Immature natural killer cell (primary cell): ENCODE results near the gene GRWD1. TPM values are rescaled to one million over a fixed set of nuclear protein-coding genes. Genes with fewer than 3 reads are reported as not detected.

Experiments
- DNase-seq, 3 donors: peaks; one replicate each; pipeline ENCODE4 v3.0.0; 2022; ENCODE audit warnings: mixed read lengths in 1 of 3
- H3K27ac Mint-ChIP-seq, 6 donors: one replicate each; pipeline ENCODE4 v1.8.0; 2020; ENCODE audit warnings: mixed read lengths in 6 of 6, mild to moderate bottlenecking in 5 of 6, inconsistent platforms in 4 of 6, moderate library complexity in 3 of 6
- H3K27me3 Mint-ChIP-seq, 3 donors: one replicate each; pipeline ENCODE4 v1.8.0; 2020 to 2021; ENCODE audit warnings: low read depth in 3 of 3, mild to moderate bottlenecking in 3 of 3, mixed read lengths in 3 of 3, moderate library complexity in 3 of 3, inconsistent platforms in 1 of 3
- H3K36me3 Mint-ChIP-seq, 3 donors: one replicate each; pipeline ENCODE4 v1.8.0; 2020; ENCODE audit warnings: mixed read lengths in 3 of 3, inconsistent platforms in 2 of 3, mild to moderate bottlenecking in 2 of 3
- H3K4me1 Mint-ChIP-seq, 2 donors: one replicate each; pipeline ENCODE4 v1.8.0; 2020; ENCODE audit warnings: inconsistent platforms in 2 of 2, mild to moderate bottlenecking in 2 of 2, mixed read lengths in 2 of 2, moderate library complexity in 1 of 2
- H3K4me3 Mint-ChIP-seq, 5 donors: one replicate each; pipeline ENCODE4 v1.8.0; 2020; ENCODE audit warnings: mild to moderate bottlenecking in 5 of 5, mixed read lengths in 5 of 5, inconsistent platforms in 3 of 5, moderate library complexity in 3 of 5
- H3K9me3 Mint-ChIP-seq, 6 donors: one replicate each; pipeline ENCODE4 v1.8.0; 2020; ENCODE audit warnings: mild to moderate bottlenecking in 6 of 6, mixed read lengths in 6 of 6, inconsistent platforms in 4 of 6, moderate library complexity in 3 of 6
- polyA plus RNA-seq, 3 donors: library from polyadenylated mRNA; unstranded; fragments of 300-500 nt; fragmentation: Illumina TruSeq; gene quantifications; one replicate each; pipeline ENCODE4 v1.2.3, GENCODE V29; 2021

GRWD1 gene
- polyA plus RNA-seq, 3 donors from 2014 or later, result 32.3 to 42.4 (median 34.6) TPM

- Mint-ChIP-seq H3K27ac (peak overlapping the region in 1 of 6 donors; percentile 71), H3K27me3 (peaks cover 20 to 36% (median 23%) of the 10 kb centered on the region in 3 donors)
These were observed 3.4 kb upstream of the GRWD1 start for GRCh38 chr19:48442116-48443035.

DNA sequence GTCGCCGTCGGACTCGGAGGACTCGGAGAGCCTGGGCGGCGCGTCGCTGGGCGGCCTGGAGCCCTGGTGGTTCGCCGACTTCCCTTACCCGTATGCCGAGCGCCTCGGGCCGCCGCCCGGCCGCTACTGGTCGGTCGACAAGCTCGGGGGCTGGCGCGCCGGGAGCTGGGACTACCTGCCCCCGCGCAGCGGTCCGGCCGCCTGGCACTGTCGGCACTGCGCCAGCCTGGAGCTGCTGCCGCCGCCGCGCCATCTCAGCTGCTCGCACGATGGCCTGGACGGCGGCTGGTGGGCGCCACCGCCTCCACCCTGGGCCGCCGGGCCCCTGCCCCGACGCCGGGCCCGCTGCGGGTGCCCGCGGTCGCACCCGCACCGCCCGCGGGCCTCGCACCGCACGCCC lies 2.5 kb upstream of the GRWD1 start:
- H3K9me3 Mint-ChIP-seq, result no peaks in the 10 kb centered on the region
- no peak overlapping the region for H3K4me3 Mint-ChIP-seq
- peak in 1 of 3 donors; percentile 22 for DNase-seq
- peaks cover 20 to 34% (median 23%) of the 10 kb centered on the region in 3 donors for H3K27me3 Mint-ChIP-seq
- no peak overlapping the region for H3K27ac Mint-ChIP-seq
- H3K4me1 Mint-ChIP-seq, result peaks cover 24 to 35% of the 10 kb centered on the region in 2 donors
- H3K36me3 Mint-ChIP-seq, result peaks cover 6 to 12% (median 8%) of the 10 kb centered on the region in 3 donors

More at GRCh38 chr19:48442116-48443035, 3.4 kb upstream of the GRWD1 start:
- Mint-ChIP-seq H3K4me3 (peak overlapping the region in 4 of 5 donors; percentile 17 to 61 (median 44)), H3K36me3 (peaks cover 0 to 4% (median 3%) of the 10 kb centered on the region in 3 donors), H3K9me3 (no peaks in the 10 kb centered on the region), H3K4me1 (peaks cover 24 to 26% of the 10 kb centered on the region in 2 donors)
- DNase-seq, result no peak

DNA sequence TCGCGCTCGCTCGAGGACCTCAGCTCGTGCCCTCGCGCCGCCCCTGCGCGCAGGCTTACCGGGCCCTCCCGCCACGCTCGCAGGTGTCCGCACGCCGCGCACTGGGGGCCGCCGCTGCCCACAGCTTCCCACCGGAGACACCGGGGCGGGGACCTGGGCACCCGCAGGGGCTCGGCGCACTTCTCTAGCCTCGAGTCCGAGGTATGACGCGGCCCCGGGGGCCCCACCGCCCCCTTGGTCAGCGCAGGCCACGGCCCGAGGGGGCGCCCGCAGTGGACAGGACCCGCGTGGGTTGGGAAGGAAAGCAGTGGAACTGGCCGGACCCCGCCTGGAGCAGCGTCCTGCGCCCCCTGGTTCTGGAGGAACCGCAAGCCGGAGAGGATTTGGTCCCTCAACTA lies 2.1 kb upstream of the GRWD1 start:
- H3K36me3 Mint-ChIP-seq, result peaks cover 10 to 17% (median 13%) of the 10 kb centered on the region in 3 donors
- no peak overlapping the region for H3K27ac Mint-ChIP-seq
- peaks cover 26 to 39% of the 10 kb centered on the region in 2 donors for H3K4me1 Mint-ChIP-seq
- no peaks in the 10 kb centered on the region for H3K9me3 Mint-ChIP-seq
- peak overlapping the region in 1 of 5 donors; percentile 14 for H3K4me3 Mint-ChIP-seq
- peak in 2 of 3 donors; percentile 8 to 15 for DNase-seq
- peaks cover 20 to 34% (median 23%) of the 10 kb centered on the region in 3 donors for H3K27me3 Mint-ChIP-seq

- Mint-ChIP-seq H3K27ac (peak overlapping the region in 5 of 6 donors; percentile 7 to 100 (median 95)), H3K4me3 (peak overlapping the region; percentile 97 to 100 (median 99)), H3K27me3 (peaks cover 20 to 31% (median 23%) of the 10 kb centered on the region in 3 donors), H3K9me3 (no peaks in the 10 kb centered on the region), H3K36me3 (peaks cover 13 to 21% (median 16%) of the 10 kb centered on the region in 3 donors), H3K4me1 (peaks cover 29 to 41% of the 10 kb centered on the region in 2 donors)
- DNase-seq, result no peak
These were observed 1.5 kb upstream of the GRWD1 start for GRCh38 chr19:48444129-48444935.

- peaks cover 17 to 31% (median 23%) of the 10 kb centered on the region in 3 donors for H3K27me3 Mint-ChIP-seq
- no peak for DNase-seq
- peak overlapping the region; percentile 76 to 100 (median 98) for H3K27ac Mint-ChIP-seq
- peak overlapping the region; percentile 97 to 100 (median 99) for H3K4me3 Mint-ChIP-seq
- H3K9me3 Mint-ChIP-seq, result no peaks in the 10 kb centered on the region
- H3K36me3 Mint-ChIP-seq, result peaks cover 13 to 23% (median 18%) of the 10 kb centered on the region in 3 donors
- peaks cover 29 to 41% of the 10 kb centered on the region in 2 donors for H3K4me1 Mint-ChIP-seq
These were observed 915 bp upstream of the GRWD1 start for GRCh38 chr19:48444936-48445200.

DNA sequence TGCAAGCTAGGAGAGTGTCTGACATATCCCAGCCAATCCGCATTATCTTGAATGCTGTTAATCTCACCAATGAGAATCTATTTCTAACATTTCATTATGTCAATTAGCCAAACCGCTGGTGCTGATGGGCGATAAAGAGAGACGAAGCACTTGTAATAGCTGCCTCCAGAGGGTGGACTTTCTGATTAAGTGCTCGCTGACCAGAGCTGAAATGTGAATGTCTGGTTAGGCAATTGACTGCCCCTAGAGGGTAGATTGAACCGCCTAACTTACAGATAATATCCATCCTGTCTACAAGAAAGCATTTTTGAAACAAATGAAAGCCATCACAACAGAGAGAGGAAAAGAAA lies 552 bp upstream of the GRWD1 start:
- Mint-ChIP-seq H3K4me1 (peaks cover 29 to 41% of the 10 kb centered on the region in 2 donors), H3K4me3 (peak overlapping the region; percentile 97 to 100 (median 99)), H3K36me3 (peaks cover 13 to 23% (median 18%) of the 10 kb centered on the region in 3 donors), H3K27me3 (peaks cover 17 to 31% (median 23%) of the 10 kb centered on the region in 3 donors), H3K27ac (peak overlapping the region; percentile 95 to 100 (median 99)), H3K9me3 (no peaks in the 10 kb centered on the region)
- DNase-seq, result no peak

DNA sequence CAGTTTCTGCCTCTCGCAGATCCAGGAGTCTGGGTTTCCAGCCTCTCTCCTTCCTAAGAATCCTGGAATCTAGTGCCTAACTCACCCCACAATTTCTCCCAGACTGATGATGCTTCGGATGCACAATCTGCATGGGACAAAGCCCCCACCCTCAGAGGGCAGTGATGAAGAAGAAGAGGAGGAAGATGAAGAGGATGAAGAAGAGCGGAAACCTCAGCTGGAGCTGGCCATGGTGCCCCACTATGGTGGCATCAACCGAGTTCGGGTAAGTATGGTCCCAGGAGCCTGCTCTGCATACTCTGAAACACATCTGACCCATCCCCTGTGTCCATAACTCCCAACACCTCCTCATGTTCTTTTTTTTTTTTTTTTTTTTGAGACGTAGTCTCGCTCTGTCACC lies 796 bp downstream of the GRWD1 start:
- Mint-ChIP-seq H3K4me3 (peak overlapping the region; percentile 97 to 100 (median 99)), H3K9me3 (no peaks in the 10 kb centered on the region), H3K27ac (peak overlapping the region; percentile 30 to 99 (median 96)), H3K4me1 (peaks cover 31 to 41% of the 10 kb centered on the region in 2 donors), H3K27me3 (peaks cover 10 to 20% (median 16%) of the 10 kb centered on the region in 3 donors), H3K36me3 (peaks cover 15 to 29% (median 16%) of the 10 kb centered on the region in 3 donors)
- DNase-seq, result no peak

DNA sequence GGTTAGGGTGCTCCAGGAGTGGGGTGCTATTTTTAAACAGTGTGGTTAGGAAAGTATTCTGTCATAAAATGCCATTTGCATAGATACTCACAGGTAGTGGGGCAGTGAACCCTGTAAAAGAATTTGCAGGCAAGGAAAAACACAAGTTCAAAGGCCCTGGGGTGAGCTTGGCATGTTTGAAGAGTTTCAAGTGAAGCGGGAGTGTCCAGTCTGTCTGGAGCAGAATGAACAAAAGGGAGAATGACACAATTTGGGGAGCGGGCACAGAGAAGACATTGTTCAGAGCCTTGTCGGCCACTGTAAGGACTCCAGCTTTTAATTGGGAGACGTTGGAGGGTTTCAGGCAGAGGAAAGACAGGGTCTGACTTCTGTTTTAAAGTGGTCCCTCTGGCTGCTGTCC lies 2.8 kb downstream of the GRWD1 start:
- peaks cover 15 to 38% (median 16%) of the 10 kb centered on the region in 3 donors for H3K36me3 Mint-ChIP-seq
- H3K27ac Mint-ChIP-seq, result peak overlapping the region in 2 of 6 donors; percentile 43
- H3K27me3 Mint-ChIP-seq, result peaks cover 10 to 16% (median 14%) of the 10 kb centered on the region in 3 donors
- DNase-seq, result no peak
- no peaks in the 10 kb centered on the region for H3K9me3 Mint-ChIP-seq
- H3K4me3 Mint-ChIP-seq, result no peak overlapping the region
- H3K4me1 Mint-ChIP-seq, result peaks cover 31 to 41% of the 10 kb centered on the region in 2 donors

- H3K27ac Mint-ChIP-seq, result no peak overlapping the region
- peaks cover 21 to 37% of the 10 kb centered on the region in 2 donors for H3K4me1 Mint-ChIP-seq
- no peak for DNase-seq
- H3K9me3 Mint-ChIP-seq, result no peaks in the 10 kb centered on the region
- H3K4me3 Mint-ChIP-seq, result no peak overlapping the region
- H3K36me3 Mint-ChIP-seq, result peaks cover 15 to 44% (median 23%) of the 10 kb centered on the region in 3 donors
- peaks cover 3 to 5% (median 4%) of the 10 kb centered on the region in 3 donors for H3K27me3 Mint-ChIP-seq
These were observed 4.7 kb downstream of the GRWD1 start for GRCh38 chr19:48450441-48450840.

GRCh38 chr19:48450863-48451262 lies 5.1 kb downstream of the GRWD1 start:
- Mint-ChIP-seq H3K4me1 (peaks cover 17 to 32% of the 10 kb centered on the region in 2 donors), H3K27me3 (peaks cover 0 to 2% (median 0%) of the 10 kb centered on the region in 3 donors), H3K27ac (no peak overlapping the region), H3K36me3 (peaks cover 15 to 41% (median 23%) of the 10 kb centered on the region in 3 donors), H3K4me3 (no peak overlapping the region), H3K9me3 (no peaks in the 10 kb centered on the region)
- no peak for DNase-seq

GRCh38 chr19:48451624-48452023 lies 5.8 kb downstream of the GRWD1 start:
- Mint-ChIP-seq H3K4me3 (no peak overlapping the region), H3K36me3 (peaks cover 15 to 41% (median 23%) of the 10 kb centered on the region in 3 donors), H3K4me1 (peaks cover 11 to 25% of the 10 kb centered on the region in 2 donors)

DNA sequence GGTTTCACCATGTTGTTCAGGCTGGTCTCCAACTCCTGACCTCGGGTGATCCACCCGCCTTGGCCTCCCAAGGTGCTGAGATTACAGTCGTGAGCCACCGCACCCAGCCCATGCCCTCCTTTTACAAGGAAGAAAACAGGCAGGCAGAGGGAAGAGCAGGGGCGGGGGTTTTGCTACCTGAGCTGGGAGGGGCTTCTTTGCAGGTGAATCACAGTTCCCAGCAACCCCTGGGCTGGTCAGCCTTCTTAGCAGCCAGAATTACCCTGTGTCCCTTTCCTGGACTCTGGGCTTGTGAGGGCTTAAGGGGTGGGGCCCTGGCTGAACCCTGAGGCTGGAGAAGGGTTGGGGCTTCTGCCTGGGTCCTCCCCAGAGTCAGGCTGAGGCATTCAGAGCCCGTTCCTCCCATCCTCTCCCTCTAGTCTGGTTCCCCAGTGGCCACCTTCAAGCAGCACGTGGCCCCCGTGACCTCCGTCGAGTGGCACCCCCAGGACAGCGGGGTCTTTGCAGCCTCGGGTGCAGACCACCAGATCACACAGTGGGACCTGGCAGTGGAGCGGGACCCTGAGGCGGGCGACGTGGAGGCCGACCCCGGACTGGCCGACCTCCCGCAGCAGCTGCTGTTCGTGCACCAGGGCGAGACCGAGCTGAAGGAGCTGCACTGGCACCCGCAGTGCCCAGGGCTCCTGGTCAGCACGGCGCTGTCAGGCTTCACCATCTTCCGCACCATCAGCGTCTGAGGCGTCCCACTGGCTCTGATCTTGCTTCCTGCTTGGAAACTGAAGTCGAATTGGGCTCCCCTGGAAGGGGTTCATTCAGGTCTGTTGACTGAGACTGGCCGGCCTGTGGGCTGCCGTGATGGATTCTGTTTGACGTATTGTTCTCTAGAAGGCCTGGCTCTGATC lies 6.8 kb downstream of the GRWD1 start:
- Mint-ChIP-seq H3K36me3 (peaks cover 14 to 38% (median 22%) of the 10 kb centered on the region in 3 donors), H3K27me3 (peaks cover 0 to 2% (median 0%) of the 10 kb centered on the region in 3 donors), H3K4me1 (peaks cover 10 to 22% of the 10 kb centered on the region in 2 donors), H3K27ac (no peak overlapping the region), H3K4me3 (no peak overlapping the region), H3K9me3 (no peaks in the 10 kb centered on the region)
- no peak for DNase-seq

More at GRCh38 chr19:48451624-48452023, 5.8 kb downstream of the GRWD1 start:
- Mint-ChIP-seq H3K27ac (no peak overlapping the region), H3K9me3 (no peaks in the 10 kb centered on the region), H3K27me3 (peaks cover 0 to 2% (median 0%) of the 10 kb centered on the region in 3 donors)
- DNase-seq, result no peak
